ENCODE measurements around the gene TSSC4.

Gene TSSC4

DNA sequence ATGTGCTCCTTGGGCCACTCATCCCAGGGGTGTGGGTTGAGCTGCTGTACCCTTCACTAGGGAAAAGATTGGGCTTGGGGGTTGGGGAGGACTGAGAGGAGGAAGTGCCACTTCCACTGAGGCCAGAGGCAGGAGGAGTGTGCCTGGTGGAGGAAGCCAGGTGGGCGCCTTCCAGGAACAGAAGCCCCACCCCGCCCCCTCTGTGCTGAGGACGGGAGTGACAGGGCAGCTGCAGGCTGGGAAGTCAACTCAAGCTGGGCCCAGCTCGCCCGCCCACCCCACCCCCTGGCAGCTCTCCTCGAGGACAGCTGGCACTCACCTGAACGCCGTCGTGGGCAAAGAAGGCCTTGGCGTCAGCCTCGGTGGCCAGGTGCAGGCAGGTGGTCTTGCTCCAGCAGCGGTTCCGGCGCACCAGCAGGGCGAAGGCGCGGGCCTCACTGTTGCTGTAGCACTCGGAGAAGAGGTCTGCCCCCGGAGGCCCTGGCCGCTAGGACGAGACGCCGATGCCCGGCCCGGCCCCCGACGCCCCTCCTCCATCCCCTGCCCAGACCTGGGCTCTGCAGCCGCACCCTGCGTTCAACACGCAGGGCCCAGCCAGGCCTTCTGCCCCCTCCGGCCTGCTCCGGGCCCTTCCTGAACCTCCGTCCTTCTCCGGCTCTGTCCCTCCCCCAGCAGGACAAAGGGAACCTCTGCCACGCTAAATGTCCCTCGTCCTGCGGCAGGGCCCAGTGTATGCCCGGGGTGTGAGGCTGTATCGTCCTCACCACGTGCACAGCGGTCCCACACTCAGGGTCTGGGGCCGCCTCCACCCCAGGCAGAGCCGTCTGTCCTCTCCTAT lies 13.4 kb downstream of the TSSC4 start:
- no peaks in the 10 kb centered on the region for H4K20me1 ChIP-seq (ENCODE audit: insufficient read depth)
- H3K4me2 ChIP-seq, result no peak overlapping the region
- peaks cover 84% of the 10 kb centered on the region for H3K27me3 ChIP-seq (ENCODE audit: insufficient read depth, low read depth)
- no peak overlapping the region for H3K9ac ChIP-seq
- TF ChIP-seq, protein P1, sequence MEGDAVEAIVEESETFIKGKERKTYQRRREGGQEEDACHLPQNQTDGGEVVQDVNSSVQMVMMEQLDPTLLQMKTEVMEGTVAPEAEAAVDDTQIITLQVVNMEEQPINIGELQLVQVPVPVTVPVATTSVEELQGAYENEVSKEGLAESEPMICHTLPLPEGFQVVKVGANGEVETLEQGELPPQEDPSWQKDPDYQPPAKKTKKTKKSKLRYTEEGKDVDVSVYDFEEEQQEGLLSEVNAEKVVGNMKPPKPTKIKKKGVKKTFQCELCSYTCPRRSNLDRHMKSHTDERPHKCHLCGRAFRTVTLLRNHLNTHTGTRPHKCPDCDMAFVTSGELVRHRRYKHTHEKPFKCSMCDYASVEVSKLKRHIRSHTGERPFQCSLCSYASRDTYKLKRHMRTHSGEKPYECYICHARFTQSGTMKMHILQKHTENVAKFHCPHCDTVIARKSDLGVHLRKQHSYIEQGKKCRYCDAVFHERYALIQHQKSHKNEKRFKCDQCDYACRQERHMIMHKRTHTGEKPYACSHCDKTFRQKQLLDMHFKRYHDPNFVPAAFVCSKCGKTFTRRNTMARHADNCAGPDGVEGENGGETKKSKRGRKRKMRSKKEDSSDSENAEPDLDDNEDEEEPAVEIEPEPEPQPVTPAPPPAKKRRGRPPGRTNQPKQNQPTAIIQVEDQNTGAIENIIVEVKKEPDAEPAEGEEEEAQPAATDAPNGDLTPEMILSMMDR (conservative IDR thresholded peaks at IDR 0.05; ENCODE audit: low read depth, low read length), result no peak
- H3K4me3 ChIP-seq (IDR thresholded peaks at IDR 0.05; ENCODE audit: insufficient read depth, low read depth, low read length), result no peak overlapping the region
- H3K27ac ChIP-seq, result no peak overlapping the region
- no peaks in the 10 kb centered on the region for H3K36me3 ChIP-seq (ENCODE audit: insufficient read depth)
- H3K4me1 ChIP-seq (ENCODE audit: low read depth, poor library complexity, severe bottlenecking), result no peaks in the 10 kb centered on the region
- H3K79me2 ChIP-seq (ENCODE audit: insufficient read depth, low read depth), result no peaks in the 10 kb centered on the region
- no peak overlapping the region for H2AFZ ChIP-seq (ENCODE audit: low read depth)

DNA sequence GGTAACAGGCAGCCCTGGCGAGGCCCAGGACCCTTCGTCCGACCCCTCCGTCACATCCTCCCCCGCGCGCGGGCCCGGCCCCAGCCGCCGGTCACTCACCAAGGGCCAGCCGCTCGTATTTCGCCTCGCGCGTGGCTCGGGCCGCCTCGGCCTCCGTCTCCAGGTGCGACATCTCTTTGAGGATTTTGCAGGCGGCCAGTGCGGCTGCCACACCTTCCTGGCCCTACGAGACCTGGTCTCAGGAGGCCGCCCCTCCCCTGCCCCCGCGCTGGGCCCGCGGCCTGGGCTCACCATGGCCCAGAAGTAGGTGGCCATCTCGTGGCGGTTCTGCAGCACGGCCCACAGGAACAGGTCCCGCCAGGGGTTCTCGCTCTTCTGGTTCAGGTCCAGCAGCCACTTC lies 14.1 kb downstream of the TSSC4 start:
- no peak overlapping the region for H2AFZ ChIP-seq (ENCODE audit: low read depth)
- H3K36me3 ChIP-seq (ENCODE audit: insufficient read depth), result no peaks in the 10 kb centered on the region
- H3K4me3 ChIP-seq (IDR thresholded peaks at IDR 0.05; ENCODE audit: insufficient read depth, low read depth, low read length), result no peak overlapping the region
- H3K4me2 ChIP-seq, result no peak overlapping the region
- H4K20me1 ChIP-seq (ENCODE audit: insufficient read depth), result no peaks in the 10 kb centered on the region
- H3K27me3 ChIP-seq (ENCODE audit: insufficient read depth, low read depth), result peaks cover 78% of the 10 kb centered on the region
- H3K9ac ChIP-seq, result no peak overlapping the region
- no peaks in the 10 kb centered on the region for H3K4me1 ChIP-seq (ENCODE audit: low read depth, poor library complexity, severe bottlenecking)
- H3K27ac ChIP-seq, result no peak overlapping the region
- TF ChIP-seq, protein P1 (conservative IDR thresholded peaks at IDR 0.05; ENCODE audit: low read depth, low read length), result no peak
- H3K79me2 ChIP-seq (ENCODE audit: insufficient read depth, low read depth), result no peaks in the 10 kb centered on the region

DNA sequence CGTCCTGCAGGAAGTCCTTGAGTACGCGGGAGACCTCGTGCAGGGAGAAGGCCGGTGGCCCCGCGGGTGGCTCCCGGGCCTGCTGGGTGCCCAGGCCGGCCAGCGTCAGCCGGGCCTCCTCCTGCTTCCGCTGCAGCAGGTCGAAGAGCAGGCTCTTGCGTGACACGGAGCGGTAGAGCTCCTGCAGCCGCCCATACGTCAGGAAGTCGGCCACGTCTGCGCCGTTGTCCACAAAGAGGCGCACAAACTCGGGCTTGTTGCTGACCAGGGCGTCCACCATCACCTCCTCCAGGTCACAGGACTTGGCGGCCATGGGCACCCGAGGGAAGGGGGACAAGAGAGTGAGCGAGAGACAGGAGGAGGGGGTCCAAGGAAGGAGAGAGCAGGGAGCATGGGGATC lies 14.6 kb downstream of the TSSC4 start:
- H2AFZ ChIP-seq (ENCODE audit: low read depth), result no peak overlapping the region
- H3K79me2 ChIP-seq (ENCODE audit: insufficient read depth, low read depth), result no peaks in the 10 kb centered on the region
- H3K36me3 ChIP-seq (ENCODE audit: insufficient read depth), result no peaks in the 10 kb centered on the region
- H4K20me1 ChIP-seq (ENCODE audit: insufficient read depth), result no peaks in the 10 kb centered on the region
- no peak overlapping the region for H3K4me3 ChIP-seq (IDR thresholded peaks at IDR 0.05; ENCODE audit: insufficient read depth, low read depth, low read length)
- TF ChIP-seq, protein P1 (conservative IDR thresholded peaks at IDR 0.05; ENCODE audit: low read depth, low read length), result no peak
- no peak overlapping the region for H3K4me2 ChIP-seq
- peaks cover 72% of the 10 kb centered on the region for H3K27me3 ChIP-seq (ENCODE audit: insufficient read depth, low read depth)
- H3K27ac ChIP-seq, result no peak overlapping the region
- H3K9ac ChIP-seq, result no peak overlapping the region
- no peaks in the 10 kb centered on the region for H3K4me1 ChIP-seq (ENCODE audit: low read depth, poor library complexity, severe bottlenecking)

DNA sequence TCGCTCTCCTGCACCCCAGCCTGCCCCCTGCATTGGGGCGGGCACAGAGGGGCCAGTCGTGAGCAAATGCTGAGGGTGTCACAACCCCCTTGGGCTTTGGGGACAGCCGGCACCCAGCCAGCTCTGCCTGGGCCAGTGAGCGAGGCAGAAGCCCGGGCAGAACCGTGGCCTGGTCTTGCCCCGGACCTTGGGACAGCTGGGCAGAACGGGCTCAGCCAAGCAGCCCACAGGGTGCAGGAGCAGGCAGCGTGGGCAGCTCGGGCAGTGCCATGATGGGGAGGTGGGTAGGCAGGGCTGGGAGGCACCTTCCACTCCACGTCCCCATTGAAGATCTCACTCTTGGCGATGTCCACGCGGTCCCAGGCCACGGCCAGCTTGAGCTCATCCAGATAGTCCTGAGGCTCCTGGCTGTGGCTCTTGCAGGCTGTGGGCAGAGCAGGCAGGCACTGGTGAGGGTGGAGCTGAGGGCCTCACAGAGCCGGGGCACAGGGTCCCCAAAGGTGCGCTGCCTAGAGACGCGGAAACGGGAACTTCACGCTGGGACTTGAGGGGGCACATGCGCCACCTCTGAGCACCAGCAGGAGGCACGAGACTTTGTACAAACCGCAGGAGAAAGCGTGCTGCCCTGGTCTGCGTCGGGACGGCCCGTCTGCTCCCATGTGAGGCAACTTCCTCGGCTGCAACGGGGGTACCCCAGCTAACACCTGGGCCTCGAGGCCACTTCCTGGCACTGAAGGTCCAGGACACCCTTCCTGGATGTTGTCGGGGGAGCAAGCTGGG lies 15.2 kb downstream of the TSSC4 start:
- Histone ChIP-seq H3K27me3 (ENCODE audit: insufficient read depth, low read depth) (peaks cover 66% of the 10 kb centered on the region), H3K27ac (no peak overlapping the region), H2AFZ (ENCODE audit: low read depth) (no peak overlapping the region), H3K4me1 (ENCODE audit: low read depth, poor library complexity, severe bottlenecking) (no peaks in the 10 kb centered on the region), H4K20me1 (ENCODE audit: insufficient read depth) (no peaks in the 10 kb centered on the region), H3K4me2 (no peak overlapping the region), H3K79me2 (ENCODE audit: insufficient read depth, low read depth) (no peaks in the 10 kb centered on the region), H3K36me3 (ENCODE audit: insufficient read depth) (no peaks in the 10 kb centered on the region), H3K4me3 (IDR thresholded peaks at IDR 0.05; ENCODE audit: insufficient read depth, low read depth, low read length) (no peak overlapping the region), H3K9ac (no peak overlapping the region)
- TF ChIP-seq, protein P1 (conservative IDR thresholded peaks at IDR 0.05; ENCODE audit: low read depth, low read length), result no peak
